Activated CD8-positive, alpha-beta T cell treated with anti-CD3 and anti-CD28 coated beads for 36 hours (primary cell): ENCODE measurements around the gene HHIPL1. TPM values are rescaled to one million over a fixed set of nuclear protein-coding genes. Genes with fewer than 3 reads are reported as not detected.
A peak's percentile ranks its signal among the peaks of the same experiment; 100 is the strongest.

ENCODE experiments used
- ATAC-seq: fragments of 200-7000 bp; cut with Tn5 transposase; one replicate; pipeline ENCODE4 v1.10.0; 2021; ENCODE audit warnings: mild to moderate bottlenecking, moderate library complexity
- CTCF ChIA-PET: fragments of 350-600 bp; sonication (Branson Sonifier 250); formaldehyde crosslinking; loops from one replicate; lab custom pipeline; 2021; ENCODE audit warnings: antibody characterized with exemption; lab: Charles Lee
- POLR2A ChIA-PET: fragments of 350-600 bp; sonication (Branson Sonifier 250); formaldehyde crosslinking; loops from one replicate; lab custom pipeline; 2021; ENCODE audit warnings: antibody characterized with exemption; lab: Charles Lee
- DNase-seq: peaks from one replicate; pipeline ENCODE4 v3.0.0-alpha.2; 2020
- H3K27ac Mint-ChIP-seq: one replicate; pipeline ENCODE4 v1.8.0; 2021; ENCODE audit warnings: mild to moderate bottlenecking, mixed read lengths
- H3K27me3 Mint-ChIP-seq: one replicate; pipeline ENCODE4 v1.8.0; 2021; ENCODE audit warnings: mixed read lengths
- H3K36me3 Mint-ChIP-seq: one replicate; pipeline ENCODE4 v1.8.0; 2021; ENCODE audit warnings: low read depth, mixed read lengths
- H3K4me1 Mint-ChIP-seq: one replicate; pipeline ENCODE4 v1.8.0; 2021; ENCODE audit warnings: low read depth, mixed read lengths
- H3K4me3 Mint-ChIP-seq: one replicate; pipeline ENCODE4 v1.8.0; 2021; ENCODE audit warnings: mild to moderate bottlenecking, moderate library complexity, mixed read lengths
- H3K9me3 Mint-ChIP-seq: one replicate; pipeline ENCODE4 v1.8.0; 2021; ENCODE audit warnings: mixed read lengths
- CTCF ChIP-seq: fragments of 200-600 bp; IDR thresholded peaks from one replicate; pipeline ENCODE4 v1.8.0; 2022; ENCODE audit warnings: antibody characterized with exemption, mild to moderate bottlenecking
- intact Hi-C: fragments of 100-400 bp; cut with micrococcal nuclease; formaldehyde crosslinking; loops from one replicate; pipeline ENCODE4 v1.10.0; 2022
- total RNA-seq, 2 experiments: library from RNA; stranded (reverse); gene quantifications; one replicate each; pipeline ENCODE4 v1.2.3, GENCODE V29; 2021

HHIPL1 gene
- total RNA-seq, 2 experiments from 2014 or later: 0.05 to 0.07 TPM

- CTCF ChIA-PET: interaction anchor here (1.4 to 1.7 kb wide), 2 partner anchors 7 to 10 kb away, joined by 4 to 6 read pairs; no protein-coding TSS in a partner anchor
- no peak for ATAC-seq
Observed at GRCh38 chr14:99681101-99681831, 36.3 kb downstream of the HHIPL1 start.

GRCh38 chr14:99681832-99682148 lies 36.9 kb downstream of the HHIPL1 start:
- TF ChIP-seq CTCF: no peak
- Mint-ChIP-seq H3K27ac (no peak overlapping the region), H3K4me3 (no peak overlapping the region), H3K27me3 (peaks cover 13% of the 10 kb centered on the region), H3K36me3 (no peaks in the 10 kb centered on the region), H3K9me3 (peaks cover 9% of the 10 kb centered on the region), H3K4me1 (peaks cover 5% of the 10 kb centered on the region)
- CTCF ChIA-PET: interaction anchor here (1.0 to 1.4 kb wide), 2 partner anchors 9 to 198 kb away, joined by 3 to 4 read pairs; no protein-coding TSS in a partner anchor
- DNase-seq (no peak), ATAC-seq (no peak)
- intact Hi-C loops: no loop called here
- POLR2A ChIA-PET: interaction anchor here (0.6 kb wide), 1 partner anchor 12 kb away, joined by 3 read pairs; no protein-coding TSS in a partner anchor

More at GRCh38 chr14:99681101-99681831, 36.3 kb downstream of the HHIPL1 start:
- H3K27me3 Mint-ChIP-seq: peaks cover 9% of the 10 kb centered on the region
- H3K4me1 Mint-ChIP-seq: peaks cover 10% of the 10 kb centered on the region
- peaks cover 9% of the 10 kb centered on the region for H3K9me3 Mint-ChIP-seq
- H3K4me3 Mint-ChIP-seq: no peak overlapping the region
- POLR2A ChIA-PET: interaction anchor here (0.6 kb wide), 1 partner anchor 13 kb away, joined by 3 read pairs; no protein-coding TSS in a partner anchor
- no peak for DNase-seq
- no peaks in the 10 kb centered on the region for H3K36me3 Mint-ChIP-seq
- intact Hi-C loops: no loop called here
- H3K27ac Mint-ChIP-seq: no peak overlapping the region
- TF ChIP-seq CTCF: no peak

- peak; percentile 85 for TF ChIP-seq CTCF
- intact Hi-C loops: no loop called here
- Mint-ChIP-seq H3K27ac (peak overlapping the region; percentile 84), H3K4me1 (peaks cover 7% of the 10 kb centered on the region), H3K27me3 (peaks cover 16% of the 10 kb centered on the region), H3K4me3 (peak overlapping the region; percentile 85), H3K9me3 (peaks cover 8% of the 10 kb centered on the region), H3K36me3 (no peaks in the 10 kb centered on the region)
- ATAC-seq (peak; percentile 21), DNase-seq (peak; percentile 90)
- ChIA-PET POLR2A (interaction anchor here (1.0 to 1.3 kb wide), 2 partner anchors 9 to 80 kb away, joined by 3 to 4 read pairs; no protein-coding TSS in a partner anchor), CTCF (interaction anchor here (0.6 to 1.4 kb wide), 10 partner anchors 8 to 795 kb away, joined by 3 to 11 read pairs (median 3); no protein-coding TSS in a partner anchor)
Observed at GRCh38 chr14:99682809-99683618, 38.1 kb downstream of the HHIPL1 start.

- peaks cover 11% of the 10 kb centered on the region for H3K4me1 Mint-ChIP-seq
- peaks cover 1% of the 10 kb centered on the region for H3K9me3 Mint-ChIP-seq
- peak within 1 kb of the TSS; percentile 85 for H3K4me3 Mint-ChIP-seq
- peak; percentile 96 for ATAC-seq
- H3K27ac Mint-ChIP-seq: peak within 1 kb of the TSS; percentile 84
- ChIA-PET POLR2A (interaction anchor here (1.3 kb wide), 1 partner anchor 81 kb away, joined by 3 read pairs; no protein-coding TSS in a partner anchor), CTCF (interaction anchor here (0.6 to 1.4 kb wide), 6 partner anchors 26 to 523 kb away, joined by 3 to 11 read pairs (median 3); partner anchors contain the start of genes CCNK and SETD3)
- DNase-seq: peak; percentile 100
- TF ChIP-seq CTCF: no peak
- intact Hi-C loops: no loop called here
- no peaks in the 10 kb centered on the region for H3K36me3 Mint-ChIP-seq
- peaks cover 18% of the 10 kb centered on the region for H3K27me3 Mint-ChIP-seq
Observed at GRCh38 chr14:99683619-99684409, 38.9 kb downstream of the HHIPL1 start, which contains the start of gene CYP46A1. Gene CYP46A1 (plus strand): TSS chr14:99684298. CDS start chr14:99684418, 120 bp downstream.
